ENCODE data around the gene CDH13. TPM values are rescaled to one million over a fixed set of nuclear protein-coding genes. Genes with fewer than 3 reads are reported as not detected.
A peak's percentile ranks its signal among the peaks of the same experiment; 100 is the strongest.

CDH13 gene
- total and polyA plus RNA-seq, 10 of the 15 experiments (the other 5 are each of a cell fraction or from before 2014, with no cell fraction given), result under 0.01 to 0.05 TPM; not detected in 8

GRCh38 chr16:82631701-82632685, 5.2 kb downstream of the CDH13 start:
- Histone ChIP-seq H2AFZ (ENCODE audit: control insufficient read depth, low read depth, low read length) (no peak overlapping the region), H3K79me2 (ENCODE audit: control insufficient read depth, insufficient read depth, low read length) (no peaks in the 10 kb centered on the region), H4K20me1 (ENCODE audit: control insufficient read depth, insufficient read depth) (no peaks in the 10 kb centered on the region), H3K27ac (ENCODE audit: control insufficient read depth, insufficient read depth) (no peak overlapping the region), H3K4me3 (no peak overlapping the region), H3K9ac (ENCODE audit: control insufficient read depth, insufficient read depth, low read length) (no peak overlapping the region), H3K9me3 (replicated peaks; ENCODE audit: control insufficient read depth, insufficient read depth, low read length) (no peaks in the 10 kb centered on the region), H3K27me3 (replicated peaks in 1 of 2; ENCODE audit: control insufficient read depth in 2 of 2, insufficient read depth in 2 of 2, low read length in 1 of 2) (peaks cover 2 to 7% of the 10 kb centered on the region in 2 experiments), H3K36me3 (ENCODE audit: control insufficient read depth in 2 of 2, insufficient read depth in 2 of 2, low read length in 1 of 2) (no peaks in the 10 kb centered on the region), H3K4me1 (ENCODE audit: control insufficient read depth, insufficient read depth, low read length) (no peaks in the 10 kb centered on the region), H3K4me2 (ENCODE audit: control insufficient read depth, insufficient read depth) (no peak overlapping the region)
- ATAC-seq (peak; percentile 70), DNase-seq (ENCODE audit: low read depth, low spot score) (no peak), FAIRE-seq (no peak)
- no TSS peak for BruUV-seq (replicated peaks)
- ChIA-PET RAD21 (ENCODE audit: unreplicated experiment) (no interaction called here), POLR2A (no interaction called here), SMC1A (ENCODE audit: uncharacterized antibody, unreplicated experiment) (no interaction called here), CTCF (interaction anchor here (1.2 to 2.1 kb wide), 5 partner anchors 8 to 42 kb away, joined by 4 to 17 read pairs (median 7); no protein-coding TSS in a partner anchor)
- WGBS (ENCODE audit: insufficient coverage, insufficient replicate concordance, low lambda C conversion rate, missing lambda C conversion rate), result 38% methylated on average over 10 of the region's 10 CpGs
- in situ Hi-C loops (cut with MboI) (no loop called here), intact Hi-C loops (cut with micrococcal nuclease; ENCODE audit: unreplicated experiment) (loop anchor here (10.0 kb wide), 2 partner anchors 163 to 583 kb away; no protein-coding TSS in a partner anchor)
- TF ChIP-seq RAD21 (IDR thresholded peaks at IDR 0.05; ENCODE audit: insufficient read depth, low read depth, low read length), result peak; percentile 30
- TF ChIP-seq HSF1 (IDR thresholded peaks at IDR 0.05; ENCODE audit: low read depth, low read length), result no peak
- TF ChIP-seq CBFB (IDR thresholded peaks at IDR 0.05; ENCODE audit: low read depth), result no peak
- peak; percentile 7 to 35 (median 16); a peak in 4 of 6 replicates for TF ChIP-seq CTCF (IDR thresholded peaks at IDR 0.05 in 2 of 3, conservative IDR thresholded peaks at IDR 0.05 in 1 of 3; ENCODE audit: control insufficient read depth in 2 of 3, extremely low read depth in 1 of 3, insufficient read depth in 1 of 3, low read depth in 3 of 3, low read length in 3 of 3)
- TF ChIP-seq YY1 (IDR thresholded peaks at IDR 0.05; ENCODE audit: low read depth, low read length), result peak; percentile 59; the same call in 1 of the 2 replicates
- no peak for TF ChIP-seq RUNX3 (IDR thresholded peaks at IDR 0.05; ENCODE audit: low read length)
